HG03521 (cell line): ENCODE measurements around the gene CDKN2B-AS1.
"Not testable (repeated sequence)": the region's sequence is repeated elsewhere in the genome, so short reads cannot be mapped to it uniquely, and the experiment has no call there.

Experiments
- ATAC-seq: cut with Tn5 transposase; IDR thresholded peaks from one replicate; pipeline ENCODE4 v1.9.1; 2021; ENCODE audit warnings: mild to moderate bottlenecking, moderate library complexity; ENCODE audit not compliant: unreplicated experiment

The CDKN2B-AS1 gene

DNA sequence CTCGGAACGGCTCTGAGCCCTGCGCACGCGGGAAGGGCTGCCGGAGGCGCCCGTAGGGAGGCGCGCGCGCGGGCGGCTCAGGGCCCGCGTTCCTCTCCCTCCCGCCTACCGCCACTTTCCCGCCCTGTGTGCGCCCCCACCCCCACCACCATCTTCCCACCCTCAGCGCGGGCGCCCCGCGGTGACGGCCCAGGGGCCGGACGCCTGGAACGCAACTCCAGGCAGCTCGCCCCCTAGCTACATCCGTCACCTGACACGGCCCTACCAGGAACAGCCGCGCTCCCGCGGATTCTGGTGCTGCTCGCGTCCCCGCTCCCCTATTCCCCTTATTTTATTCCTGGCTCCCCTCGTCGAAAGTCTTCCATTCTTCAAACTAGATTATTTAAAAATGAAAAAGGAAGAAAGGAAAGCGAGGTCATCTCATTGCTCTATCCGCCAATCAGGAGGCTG lies at the start of gene CDKN2B-AS1:
Gene CDKN2B-AS1, plus strand, starts transcription at position 236 of the 450 bp plus-strand sequence.
- peak; percentile 35 for ATAC-seq

DNA sequence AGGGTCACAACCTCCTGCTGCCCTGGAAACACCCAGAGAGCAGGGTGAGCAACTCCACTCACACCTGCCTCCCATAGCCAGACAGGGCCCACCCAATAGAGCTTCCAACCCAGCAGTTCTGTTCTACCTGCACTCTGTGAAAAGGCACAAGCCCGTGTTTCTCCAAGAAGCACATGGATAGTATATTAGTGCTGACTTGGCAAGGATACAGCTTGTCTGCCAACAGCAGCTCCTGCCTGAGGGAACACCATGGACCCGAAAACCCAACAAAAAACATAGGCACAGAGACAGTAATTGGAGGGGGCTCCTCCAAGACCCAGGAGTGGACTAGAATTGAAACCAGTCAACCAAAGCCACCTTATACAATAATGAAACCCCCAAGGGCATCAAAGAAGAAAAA lies 49.0 kb upstream of the CDKN2B-AS1 start:
- ATAC-seq = no peak

DNA sequence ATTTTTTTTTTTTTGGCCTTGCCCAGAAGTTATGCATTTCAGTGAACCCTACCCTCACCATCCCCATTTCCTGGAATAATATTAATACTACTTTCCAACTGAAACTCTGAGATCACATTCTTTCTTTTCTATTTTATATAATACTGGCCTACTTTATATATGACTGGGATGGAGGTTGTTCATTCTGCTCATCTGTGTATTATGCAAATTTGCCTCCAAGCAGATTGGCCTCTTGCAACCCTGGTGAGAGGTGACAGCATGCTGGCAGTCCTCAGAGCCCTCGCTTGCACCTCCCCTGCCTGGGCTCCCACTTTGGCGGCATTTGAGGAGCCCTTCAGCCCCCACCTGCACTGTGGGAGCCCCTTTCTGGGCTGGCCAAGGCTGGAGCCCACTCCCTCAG lies 35.8 kb upstream of the CDKN2B-AS1 start:
- ATAC-seq = no peak

DNA sequence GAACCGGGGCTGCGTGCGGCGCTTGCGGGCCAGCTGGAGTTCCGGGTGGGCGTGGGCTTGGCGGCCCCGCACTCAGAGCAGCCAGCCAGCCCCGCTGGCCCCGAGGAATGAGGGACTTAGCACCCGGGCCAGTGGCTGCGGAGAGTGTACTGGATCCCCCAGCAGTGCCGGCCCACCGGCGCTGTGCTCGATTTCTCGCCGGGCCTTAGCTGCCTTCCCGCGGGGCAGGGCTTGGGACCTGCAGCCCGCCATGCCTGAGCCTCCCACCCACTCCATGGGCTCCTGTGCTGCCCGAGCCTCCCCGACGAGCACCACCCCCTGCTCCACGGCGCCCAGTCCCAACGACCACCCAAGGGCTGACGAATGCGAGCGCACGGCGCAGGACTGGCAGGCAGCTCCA lies 35.3 kb upstream of the CDKN2B-AS1 start:
- not testable (repeated sequence) for ATAC-seq

DNA sequence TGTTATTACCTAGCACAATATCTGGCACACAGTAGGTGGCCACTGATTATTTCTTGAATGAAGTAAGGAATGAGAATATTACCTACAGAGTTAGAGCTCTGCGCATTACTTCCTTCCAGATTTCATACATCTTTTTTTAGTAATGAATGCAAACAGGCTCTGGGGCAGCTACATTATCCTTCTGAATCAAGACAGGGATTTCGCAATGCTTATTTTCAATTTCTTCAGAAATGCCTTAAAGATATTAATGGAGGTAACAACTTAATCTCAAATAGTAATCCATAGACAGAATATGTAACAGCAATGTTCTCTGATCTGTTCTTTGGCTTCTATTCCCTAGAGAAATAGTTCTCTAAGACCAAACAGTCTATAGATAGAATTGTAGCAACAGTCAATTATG lies 33.0 kb upstream of the CDKN2B-AS1 start:
- no peak for ATAC-seq

DNA sequence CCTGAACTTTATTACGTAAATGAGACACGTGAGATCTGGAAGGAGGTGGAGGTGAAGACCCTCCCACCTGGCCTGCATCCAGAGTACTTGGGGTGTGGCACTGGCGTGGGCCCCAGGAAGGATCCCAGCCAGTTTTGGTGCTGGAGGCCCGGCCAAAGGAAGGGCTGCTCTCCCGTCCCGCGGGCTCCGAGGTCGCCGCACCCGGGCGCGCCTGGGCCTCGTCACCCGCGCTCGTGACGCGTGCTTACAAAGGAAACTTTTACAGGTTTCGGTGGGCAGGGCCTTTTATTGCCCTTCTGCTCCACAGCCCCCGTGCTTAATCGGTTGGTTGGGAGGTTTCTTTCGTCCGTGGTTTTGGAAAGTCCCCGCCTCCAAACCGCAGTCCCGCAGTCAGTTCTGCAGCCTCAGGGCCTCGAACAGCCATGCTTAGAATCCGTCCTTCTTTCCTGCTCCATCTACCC lies 29.6 kb upstream of the CDKN2B-AS1 start:
- peak; percentile 61 for ATAC-seq

DNA sequence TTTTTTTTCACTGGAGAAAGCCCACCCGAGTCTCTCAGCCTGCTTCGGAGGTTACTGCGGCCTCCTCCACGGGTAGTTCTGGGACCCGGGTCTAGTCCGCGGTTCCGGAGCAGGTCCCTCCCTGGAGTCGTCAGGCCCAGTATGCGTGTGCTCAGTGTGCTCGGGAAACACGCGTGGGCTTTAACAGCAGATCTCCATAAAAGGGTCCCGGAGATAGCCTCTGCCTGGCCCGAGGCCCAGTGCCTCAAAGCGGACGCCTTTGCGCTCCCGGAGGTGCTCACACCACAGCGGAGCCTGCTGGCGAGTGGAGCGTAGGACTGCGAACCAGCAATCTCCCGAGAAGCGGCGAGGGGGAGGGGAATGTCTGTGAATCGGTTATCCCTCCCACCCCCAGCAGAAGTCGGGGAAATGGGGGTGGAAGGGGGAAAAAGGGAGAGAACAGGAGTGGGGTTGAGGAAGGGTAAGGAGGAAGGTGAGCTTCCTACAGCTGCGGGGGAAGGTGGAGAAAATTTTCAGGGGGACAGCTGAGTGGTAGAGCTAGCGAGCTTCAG lies 29.1 kb upstream of the CDKN2B-AS1 start:
- peak; percentile 86 for ATAC-seq

DNA sequence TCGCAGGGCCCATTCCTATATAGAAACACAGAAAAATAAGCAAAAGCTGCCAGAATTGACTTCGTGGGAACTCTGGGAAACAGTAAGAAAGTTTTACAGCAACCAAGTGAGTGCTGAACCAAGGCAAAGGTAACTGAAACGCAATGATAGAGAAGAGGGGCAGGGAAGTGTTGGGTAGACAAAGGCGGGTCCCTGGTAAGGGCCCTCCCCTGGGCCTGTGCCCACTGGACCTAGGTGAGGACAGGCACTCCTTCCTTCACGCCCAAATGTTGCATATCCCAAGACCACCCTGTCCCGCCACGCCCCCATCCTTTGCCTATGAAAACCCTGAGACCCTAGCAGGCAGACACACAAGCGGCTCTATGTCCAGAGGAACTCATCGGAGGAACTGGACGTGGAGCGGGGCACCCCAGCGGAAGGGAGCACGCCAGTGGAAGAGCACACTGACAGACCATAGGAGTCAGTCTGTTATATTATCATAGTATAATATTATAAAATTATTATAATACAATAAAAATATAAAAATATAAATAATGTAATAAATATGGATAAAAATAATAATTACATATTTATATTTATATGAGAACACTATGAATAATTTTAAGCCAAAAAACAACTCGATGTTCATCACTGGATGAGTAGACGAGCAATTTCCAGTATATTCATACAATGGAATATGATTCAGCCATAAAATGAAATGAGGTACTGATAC lies 28.3 kb upstream of the CDKN2B-AS1 start:
- ATAC-seq = no peak

DNA sequence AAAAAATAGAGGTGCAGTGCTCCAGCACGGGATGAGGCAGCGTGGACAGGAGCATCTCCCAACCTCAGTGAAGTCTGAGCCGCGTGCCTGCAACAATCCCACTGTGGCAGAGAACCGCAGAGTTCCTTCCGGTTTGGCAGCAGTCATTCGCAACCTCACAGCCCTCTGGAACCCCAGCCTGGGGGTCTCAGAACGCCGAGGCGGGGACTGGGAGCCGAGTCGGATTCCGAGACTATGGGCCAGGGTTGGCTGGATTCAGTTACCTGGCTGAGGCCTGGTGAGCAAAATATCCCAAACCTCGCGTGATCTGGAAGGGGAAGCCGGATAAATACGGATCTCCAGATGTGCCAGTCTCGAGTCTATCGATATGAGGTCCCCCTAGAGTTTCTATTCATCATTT lies 27.4 kb upstream of the CDKN2B-AS1 start:
- ATAC-seq = no peak

DNA sequence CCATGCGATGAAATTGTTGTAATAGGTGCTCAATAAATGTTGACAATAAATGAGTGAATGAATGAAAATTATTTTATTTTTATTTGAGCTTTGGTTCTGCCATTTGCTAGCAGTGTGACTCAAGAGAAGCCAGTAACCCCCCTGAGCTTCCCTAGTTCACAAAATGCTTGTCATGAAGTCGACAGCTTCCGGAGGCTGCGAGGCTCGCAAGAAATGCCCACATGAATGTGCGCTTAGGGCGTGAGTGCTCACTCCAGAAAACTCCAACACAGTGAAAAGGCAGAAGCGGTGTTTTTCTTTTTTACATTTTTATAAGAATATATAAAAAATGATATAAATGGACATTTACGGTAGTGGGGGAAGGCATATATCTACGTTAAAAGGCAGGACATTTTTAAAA lies 26.9 kb upstream of the CDKN2B-AS1 start:
- no peak for ATAC-seq

DNA sequence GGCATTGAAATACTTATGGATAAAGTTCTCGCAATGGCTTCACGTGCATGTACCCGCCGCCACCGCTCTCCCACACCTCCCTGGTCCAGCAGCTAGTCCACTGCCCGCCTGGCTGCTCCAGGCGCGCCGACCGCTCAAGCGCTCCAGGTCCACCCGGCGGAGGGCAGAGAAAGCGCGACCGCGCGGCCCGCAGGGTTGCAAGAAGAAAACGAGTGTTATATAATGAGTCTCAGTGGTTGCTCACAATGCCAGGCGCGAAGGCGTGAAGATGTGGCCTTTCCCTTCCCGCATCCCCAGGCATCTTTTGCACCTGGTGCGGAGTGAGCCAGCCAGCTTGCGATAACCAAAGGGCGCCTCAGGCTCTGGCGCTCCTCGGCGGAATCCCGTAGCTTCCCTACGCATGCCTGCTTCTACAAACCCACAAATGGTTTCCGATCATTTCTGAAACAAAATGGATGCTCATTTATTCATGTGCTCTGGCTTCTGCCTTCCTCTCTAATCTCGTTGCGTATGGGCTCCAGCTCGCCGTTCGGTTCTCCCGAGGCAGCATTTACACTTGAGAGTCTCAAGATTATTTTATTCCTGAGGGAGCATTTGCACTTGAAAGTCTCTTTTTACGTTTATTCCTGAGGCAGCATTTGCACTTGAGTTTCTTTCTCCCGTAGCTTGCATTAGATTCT lies 26.1 kb upstream of the CDKN2B-AS1 start:
- ATAC-seq = no peak

DNA sequence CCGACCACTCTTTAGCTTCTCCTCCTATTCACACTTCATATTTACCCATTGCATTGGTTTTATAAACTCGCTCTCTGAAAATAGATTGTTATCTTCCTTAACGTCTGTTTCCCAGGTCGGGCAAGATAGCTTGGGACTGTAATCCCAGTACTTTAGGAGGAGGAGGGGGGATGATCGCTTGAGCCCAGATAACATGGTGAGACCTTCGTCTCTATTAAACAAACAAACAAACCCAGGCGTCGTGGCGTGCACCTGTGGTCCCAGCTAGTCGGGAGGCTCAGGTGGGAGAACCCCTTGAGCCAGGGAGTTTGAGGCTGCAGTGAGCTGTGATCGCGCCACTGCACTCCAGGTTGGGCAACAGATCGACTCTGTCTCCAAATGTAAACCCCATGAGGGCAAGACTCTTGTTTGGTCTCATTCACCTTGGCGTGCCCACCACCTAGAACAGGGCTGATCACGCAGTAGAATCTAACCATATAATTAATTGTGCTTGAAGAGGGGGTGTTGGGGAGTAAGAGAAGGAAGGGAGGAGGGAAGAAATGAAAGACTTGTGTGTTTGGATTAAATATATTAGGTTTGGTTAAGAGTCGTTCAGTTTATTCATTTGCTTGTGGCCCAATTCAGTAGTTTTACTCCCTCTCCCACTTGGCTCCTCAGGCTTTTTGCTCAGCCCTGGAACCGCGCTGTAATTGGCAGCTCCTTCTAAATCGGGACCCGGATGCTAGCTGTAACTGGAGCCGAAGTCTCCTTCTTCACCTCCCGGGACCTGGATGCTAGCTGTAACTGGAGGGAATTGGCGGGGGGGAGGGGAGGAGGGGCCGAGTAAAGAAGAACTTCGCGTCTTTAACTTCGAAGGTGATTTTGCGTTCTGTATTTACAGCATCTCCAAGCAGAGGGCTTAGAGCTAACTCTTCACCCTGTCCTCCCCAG lies 25.3 kb upstream of the CDKN2B-AS1 start:
- no peak for ATAC-seq

DNA sequence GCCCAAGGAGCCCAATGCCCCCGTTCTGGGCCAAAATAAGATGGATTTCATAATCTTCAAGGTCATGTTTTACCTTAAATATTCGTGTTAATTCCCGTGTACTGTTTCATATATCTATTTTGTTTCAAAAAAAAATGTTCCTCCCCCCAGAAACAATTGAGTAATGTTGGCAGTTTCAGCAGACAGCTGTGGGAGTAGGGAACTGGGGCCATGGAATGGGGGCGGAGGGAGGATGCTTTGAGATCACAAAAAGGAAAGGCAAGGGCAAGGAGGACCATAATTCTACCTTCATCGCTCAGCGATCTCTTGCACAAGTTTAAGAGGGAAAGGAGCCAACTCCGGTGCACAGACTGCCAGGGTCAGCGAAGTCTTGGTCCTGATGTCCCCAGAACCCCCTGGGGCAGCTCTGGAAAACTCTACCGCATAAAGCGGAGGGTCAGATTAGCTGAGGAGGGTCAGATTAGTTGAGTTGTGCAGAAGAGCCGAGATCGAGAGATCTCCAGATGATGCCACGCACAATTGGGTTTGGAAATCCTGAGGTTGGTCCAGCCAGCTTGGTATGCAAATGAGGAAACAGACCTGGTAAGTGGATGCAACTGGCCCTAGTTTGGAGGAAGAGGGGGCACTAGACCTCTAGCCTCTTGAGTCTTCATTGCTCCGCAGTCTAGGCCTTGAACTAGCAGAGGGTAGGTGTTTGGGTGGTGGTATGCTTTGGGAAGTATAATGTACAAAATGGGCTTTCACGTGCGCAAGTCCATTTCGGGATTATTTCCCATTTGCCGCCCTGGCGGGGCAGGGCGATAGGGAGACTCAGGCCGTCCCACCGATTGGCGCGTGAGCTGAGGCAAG lies 24.4 kb upstream of the CDKN2B-AS1 start:
- no peak for ATAC-seq

DNA sequence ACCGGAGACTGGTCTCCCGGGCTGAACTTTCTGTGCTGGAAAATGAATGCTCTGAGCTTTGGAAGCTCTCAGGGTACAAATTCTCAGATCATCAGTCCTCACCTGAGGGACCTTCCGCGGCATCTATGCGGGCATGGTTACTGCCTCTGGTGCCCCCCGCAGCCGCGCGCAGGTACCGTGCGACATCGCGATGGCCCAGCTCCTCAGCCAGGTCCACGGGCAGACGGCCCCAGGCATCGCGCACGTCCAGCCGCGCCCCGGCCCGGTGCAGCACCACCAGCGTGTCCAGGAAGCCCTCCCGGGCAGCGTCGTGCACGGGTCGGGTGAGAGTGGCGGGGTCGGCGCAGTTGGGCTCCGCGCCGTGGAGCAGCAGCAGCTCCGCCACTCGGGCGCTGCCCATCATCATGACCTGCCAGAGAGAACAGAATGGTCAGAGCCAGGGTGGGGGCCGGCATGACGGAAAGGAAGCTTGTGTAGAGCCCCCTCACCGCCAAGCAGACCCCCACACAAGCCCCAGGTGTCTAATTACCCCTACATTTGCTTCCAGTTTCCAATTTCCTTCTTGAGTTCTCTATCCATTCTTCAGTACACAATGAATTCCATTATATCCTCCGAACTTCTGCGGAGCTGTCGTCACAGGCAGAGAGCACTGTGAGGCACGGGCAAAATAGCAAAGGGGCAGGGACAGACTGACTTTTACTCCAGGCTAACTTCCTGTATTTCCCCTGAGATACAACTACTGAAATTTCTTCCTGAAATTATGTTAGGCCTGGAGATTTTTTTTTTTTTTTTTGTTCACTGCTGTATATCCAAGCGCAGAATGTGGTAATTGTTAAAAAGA lies 23.6 kb upstream of the CDKN2B-AS1 start:
- no peak for ATAC-seq

DNA sequence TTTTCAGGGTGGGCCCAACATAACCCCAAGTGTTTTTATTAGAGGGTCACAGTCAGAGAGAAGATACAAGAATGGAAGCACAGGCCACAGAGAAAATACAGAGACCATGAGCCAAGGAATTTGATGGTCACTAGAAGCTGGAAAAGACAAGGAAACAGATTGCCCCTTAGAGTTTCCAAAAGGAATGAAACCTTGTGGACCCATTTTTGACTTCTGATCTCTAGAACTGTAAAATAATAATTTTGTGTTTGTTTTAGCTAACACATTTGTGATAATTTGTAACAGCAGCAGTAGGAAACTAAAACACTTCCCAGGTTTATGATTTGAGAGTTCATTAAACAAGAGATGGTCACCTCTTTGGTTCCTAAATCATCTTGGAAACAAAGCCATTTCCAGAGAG lies 22.2 kb upstream of the CDKN2B-AS1 start:
- no peak for ATAC-seq

DNA sequence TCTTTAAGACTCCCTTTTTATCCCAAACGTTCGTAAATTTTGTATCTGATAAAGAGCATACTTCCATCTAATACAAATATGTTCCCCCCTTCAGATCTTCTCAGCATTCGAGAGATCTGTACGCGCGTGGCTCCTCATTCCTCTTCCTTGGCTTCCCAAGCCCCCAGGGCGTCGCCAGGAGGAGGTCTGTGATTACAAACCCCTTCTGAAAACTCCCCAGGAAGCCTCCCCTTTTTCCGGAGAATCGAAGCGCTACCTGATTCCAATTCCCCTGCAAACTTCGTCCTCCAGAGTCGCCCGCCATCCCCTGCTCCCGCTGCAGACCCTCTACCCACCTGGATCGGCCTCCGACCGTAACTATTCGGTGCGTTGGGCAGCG lies 20.3 kb upstream of the CDKN2B-AS1 start:
- ATAC-seq = no peak

DNA sequence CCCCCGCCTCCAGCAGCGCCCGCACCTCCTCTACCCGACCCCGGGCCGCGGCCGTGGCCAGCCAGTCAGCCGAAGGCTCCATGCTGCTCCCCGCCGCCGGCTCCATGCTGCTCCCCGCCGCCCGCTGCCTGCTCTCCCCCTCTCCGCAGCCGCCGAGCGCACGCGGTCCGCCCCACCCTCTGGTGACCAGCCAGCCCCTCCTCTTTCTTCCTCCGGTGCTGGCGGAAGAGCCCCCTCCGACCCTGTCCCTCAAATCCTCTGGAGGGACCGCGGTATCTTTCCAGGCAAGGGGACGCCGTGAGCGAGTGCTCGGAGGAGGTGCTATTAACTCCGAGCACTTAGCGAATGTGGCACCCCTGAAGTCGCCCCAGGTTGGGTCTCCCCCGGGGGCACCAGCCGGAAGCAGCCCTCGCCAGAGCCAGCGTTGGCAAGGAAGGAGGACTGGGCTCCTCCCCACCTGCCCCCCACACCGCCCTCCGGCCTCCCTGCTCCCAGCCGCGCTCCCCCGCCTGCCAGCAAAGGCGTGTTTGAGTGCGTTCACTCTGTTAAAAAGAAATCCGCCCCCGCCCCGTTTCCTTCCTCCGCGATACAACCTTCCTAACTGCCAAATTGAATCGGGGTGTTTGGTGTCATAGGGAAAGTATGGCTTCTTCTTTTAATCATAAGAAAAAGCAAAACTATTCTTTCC lies 19.7 kb upstream of the CDKN2B-AS1 start:
- ATAC-seq = peak; percentile 63

DNA sequence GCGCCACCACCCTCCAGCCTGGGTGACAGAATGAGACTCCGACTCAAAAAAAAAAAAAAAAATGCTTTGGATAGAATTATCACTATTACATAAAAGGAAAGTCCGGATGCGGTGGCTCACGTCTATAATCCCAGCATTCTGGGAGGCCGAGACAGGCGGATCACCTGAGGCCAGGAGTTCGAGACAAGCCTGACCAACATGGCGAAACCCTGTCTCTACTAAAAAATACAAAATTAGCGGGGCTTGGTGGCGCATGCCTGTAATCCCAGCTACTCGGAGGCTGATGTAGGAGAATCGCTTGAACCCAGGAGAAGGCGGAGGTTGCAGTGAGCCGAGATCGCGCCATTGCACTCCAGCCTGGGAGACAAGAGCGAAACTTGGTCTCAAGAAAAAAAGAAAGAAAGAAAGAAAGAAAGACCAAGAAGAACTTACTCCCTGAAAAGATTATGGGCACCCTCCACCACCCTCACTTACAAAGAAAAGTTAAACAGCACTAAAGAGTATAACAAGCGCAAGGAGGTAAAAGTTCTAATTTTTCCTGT lies 18.2 kb upstream of the CDKN2B-AS1 start:
- no peak for ATAC-seq
